Colon (tissue), 2 donors: Measurements from ENCODE around the gene GID4.

ENCODE experiments used
- FAIRE-seq: peaks from 2 replicates; lab custom pipeline; 2012; peaks lifted over from hg19 to GRCh38; lab: Jason Lieb, UNC
- donor health status: control.
- donor health status: control.

Gene GID4

DNA sequence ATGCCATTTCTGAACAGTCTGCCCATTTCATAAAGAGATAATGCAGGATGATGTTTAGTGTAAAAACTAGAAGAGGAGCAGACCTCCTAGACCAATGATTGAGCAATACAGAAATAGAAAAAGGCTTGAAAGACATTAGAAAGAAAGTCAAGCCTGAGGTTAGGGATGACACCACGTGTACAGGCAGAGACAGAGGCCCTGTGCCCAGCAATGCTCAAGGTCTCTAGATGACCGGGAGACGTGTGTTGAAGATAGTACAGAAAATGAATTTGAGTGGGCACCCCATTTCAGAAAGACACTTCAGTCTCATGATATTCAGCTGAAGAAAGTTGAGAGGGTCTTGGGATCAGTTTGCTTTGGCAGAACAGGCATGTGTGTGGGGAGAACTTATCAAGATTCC lies 5.4 kb downstream of the GID4 start:
- no peak for FAIRE-seq

GRCh38 chr17:18045691-18046350 lies 6.6 kb downstream of the GID4 start:
- FAIRE-seq = no peak

- FAIRE-seq = no peak
Measured at GRCh38 chr17:18055597-18055996, 16.4 kb downstream of the GID4 start.

DNA sequence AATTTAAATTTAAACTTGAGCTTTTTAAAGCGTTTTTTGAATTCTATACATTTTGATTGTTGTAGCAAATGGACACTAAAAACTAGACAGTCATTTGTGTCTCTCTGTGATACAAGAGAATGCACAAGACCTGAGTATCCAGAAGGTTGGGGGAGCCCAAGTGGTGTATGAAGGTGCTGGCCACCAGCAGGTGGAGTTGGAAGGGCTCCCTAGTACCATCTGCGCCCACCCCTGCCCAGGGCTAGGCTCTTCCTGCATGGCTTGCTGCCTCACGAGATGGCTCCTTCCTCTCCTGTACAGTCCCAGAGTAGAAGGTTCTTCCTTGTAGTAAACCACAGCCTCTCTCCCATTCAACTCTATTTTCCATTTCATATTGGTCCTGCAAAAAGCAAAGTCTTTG lies 17.0 kb downstream of the GID4 start:
- FAIRE-seq = no peak

DNA sequence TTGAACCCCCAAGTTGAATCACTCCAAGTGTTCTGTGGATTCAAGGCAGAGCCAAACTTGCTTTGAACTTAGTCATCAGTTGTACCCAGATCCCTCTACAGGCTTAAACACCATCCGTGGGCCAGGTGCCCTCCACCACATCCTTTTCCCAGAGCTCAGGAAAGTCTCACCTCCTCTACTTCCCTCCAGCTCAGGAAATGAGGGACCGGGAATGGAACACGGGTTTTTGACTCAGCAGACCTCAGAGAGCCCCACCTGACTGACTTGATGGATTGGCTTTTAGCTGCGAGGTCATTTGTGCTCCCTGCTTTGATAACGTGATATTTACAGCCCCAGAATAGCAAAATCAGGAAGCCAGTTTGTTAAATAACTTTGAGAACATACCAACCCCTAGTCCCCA lies 20.1 kb downstream of the GID4 start:
- no peak for FAIRE-seq

DNA sequence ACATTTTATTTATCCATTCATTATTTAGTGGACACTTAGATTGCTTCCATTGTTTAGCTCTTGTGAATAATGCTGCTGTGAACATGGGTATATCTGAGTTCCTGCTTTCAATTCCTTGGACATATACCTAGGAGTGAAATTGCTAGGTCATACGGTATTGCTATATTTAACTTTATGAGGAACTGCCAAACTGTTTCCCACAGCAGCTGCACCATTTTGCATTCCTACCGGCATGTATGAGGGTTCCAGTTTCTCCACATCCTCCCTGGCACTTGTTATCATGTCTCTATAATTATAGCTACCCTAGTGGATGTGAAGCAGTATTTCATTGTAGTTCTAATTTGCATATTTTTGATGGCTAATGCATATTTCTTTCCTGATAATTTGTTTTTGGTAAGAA lies 24.8 kb downstream of the GID4 start:
- no peak for FAIRE-seq

DNA sequence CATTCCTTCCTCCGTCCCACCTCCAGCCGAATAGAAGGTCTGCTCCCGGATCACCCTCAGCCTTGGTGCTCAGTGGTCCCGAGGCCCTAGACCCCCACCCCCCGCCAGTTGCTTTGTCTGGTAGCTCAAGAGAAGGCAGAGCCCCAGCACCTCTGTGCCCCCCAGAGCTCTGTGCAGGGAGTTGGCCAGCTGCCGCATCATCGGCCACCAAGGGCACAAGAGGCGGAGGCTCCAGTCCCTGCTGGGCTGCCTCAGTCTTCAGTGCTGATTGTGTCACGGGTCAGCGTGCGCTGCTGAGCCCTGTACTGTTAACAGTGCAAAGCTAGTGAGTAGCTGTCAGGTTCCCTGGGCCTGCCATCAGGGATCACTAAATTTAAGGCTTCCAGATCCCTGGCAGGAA lies 26.3 kb downstream of the GID4 start:
- no peak for FAIRE-seq

DNA sequence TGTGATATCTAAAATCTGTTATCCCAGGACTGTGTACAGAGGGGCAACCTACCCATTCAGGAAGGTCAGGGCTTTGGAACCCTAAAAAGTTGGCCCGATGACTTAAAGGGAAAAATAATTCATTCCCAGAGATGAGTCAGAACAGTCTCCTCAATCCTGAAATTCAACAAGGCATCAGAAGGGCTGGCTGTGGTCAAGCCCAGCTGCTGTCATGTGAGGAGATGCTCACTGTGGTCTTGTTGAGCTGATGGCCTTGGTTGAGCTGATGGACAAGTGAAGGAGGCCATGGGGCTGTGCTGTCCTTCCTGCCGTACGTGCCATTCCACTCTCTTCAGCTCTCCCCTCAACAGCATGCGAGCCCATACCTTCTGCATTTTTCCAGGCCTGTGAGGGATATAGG lies 27.7 kb downstream of the GID4 start:
- FAIRE-seq = no peak

DNA sequence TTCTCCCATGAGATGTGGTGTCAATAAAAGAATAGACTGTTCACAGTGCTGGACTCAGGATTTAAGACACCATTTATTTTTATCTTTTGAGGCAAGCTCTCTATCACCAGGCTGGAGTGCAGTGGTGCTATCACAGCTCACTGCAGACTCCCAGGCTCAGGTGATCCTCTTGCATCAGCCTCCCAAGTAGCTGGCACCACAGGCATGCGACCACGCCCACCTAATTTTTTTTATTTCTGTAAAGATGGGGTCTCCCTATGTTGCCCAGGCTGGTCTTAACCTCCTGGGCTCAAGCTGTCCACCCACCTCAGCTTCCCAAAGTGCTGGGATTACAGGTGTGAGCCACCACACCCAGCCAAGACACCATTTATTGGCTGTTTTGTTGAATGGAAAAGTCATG lies 29.9 kb downstream of the GID4 start:
- no peak for FAIRE-seq

DNA sequence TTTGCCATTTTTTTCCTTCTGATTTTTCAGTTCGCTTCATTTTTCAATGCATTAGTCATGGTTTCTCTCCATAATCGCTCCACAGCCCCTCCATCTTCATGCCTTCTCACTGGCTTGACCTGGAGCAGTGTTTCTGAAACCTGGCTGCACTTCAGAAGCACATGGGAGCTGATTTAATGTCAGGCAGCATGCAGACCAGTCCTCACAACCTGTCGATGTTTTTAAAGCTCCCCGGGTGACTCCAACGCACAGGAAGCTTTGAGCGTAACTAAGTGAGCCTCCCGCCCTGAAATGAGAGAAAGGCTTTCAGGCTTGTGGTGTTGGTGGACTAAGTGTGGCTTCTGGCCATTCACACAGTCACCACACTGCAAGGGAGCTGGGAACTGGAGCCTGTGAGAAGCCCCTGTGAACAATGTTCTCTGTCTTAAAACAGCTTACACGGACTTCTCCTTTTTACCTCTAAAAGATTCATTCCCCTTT lies 31.7 kb downstream of the GID4 start:
- no peak for FAIRE-seq

GRCh38 chr17:18071751-18072150 lies 32.5 kb downstream of the GID4 start:
- no peak for FAIRE-seq

DNA sequence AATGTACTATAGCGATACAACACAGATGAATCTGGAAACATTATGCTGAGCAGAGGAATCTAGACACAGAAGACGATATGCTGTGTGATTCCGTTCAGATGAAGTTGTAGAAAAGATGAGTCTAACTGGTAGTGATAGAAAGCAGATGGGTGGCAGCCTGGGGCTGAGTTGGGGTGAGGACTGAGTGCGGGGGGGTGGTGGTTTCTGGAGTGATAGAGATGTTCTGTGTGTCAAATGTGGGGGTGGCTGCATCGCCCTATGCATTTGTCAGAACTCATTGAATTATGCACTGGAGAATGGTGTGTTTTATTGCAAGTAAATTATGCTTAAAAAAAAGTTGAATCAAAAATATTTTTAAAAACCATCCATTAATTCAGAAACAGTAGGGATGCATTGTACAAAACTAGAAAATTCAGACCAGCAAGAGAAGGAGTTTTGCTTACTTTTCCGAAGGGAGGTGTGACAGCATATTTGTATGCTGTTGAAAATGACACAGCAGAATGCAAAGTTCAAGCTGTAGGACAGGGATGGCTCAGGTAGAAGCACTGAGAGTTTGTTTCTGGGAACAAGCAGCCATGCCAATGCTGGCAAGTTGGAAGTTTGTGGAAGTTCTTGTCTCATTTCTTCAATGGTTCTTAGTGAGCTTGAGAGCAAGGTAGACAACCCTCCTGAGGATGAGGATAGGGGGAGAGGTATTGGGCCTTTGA lies 35.5 kb downstream of the GID4 start:
- FAIRE-seq = no peak

- FAIRE-seq = no peak
Measured at GRCh38 chr17:18076936-18077335, 37.7 kb downstream of the GID4 start.

DNA sequence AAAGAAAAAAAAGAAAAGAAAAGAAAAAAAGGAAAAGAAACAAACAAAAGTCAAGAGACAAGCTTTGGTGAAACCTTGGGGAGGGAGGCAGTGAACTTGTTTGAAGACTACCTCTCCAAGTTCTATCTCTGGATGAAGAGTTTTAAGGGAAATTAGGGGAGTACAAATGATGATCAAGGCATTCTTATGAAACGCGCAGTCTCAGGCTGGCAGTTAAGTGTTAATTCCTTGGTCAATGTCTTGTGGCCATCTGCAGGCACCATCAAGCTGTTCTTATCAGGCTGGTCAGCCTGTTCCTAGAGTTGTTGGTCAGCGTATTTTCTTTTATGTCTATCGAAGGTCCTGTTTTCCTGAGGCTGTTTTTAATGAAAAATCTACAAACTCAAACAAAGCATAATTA lies 40.3 kb downstream of the GID4 start:
- no peak for FAIRE-seq

GRCh38 chr17:18084256-18084655 lies 45.0 kb downstream of the GID4 start:
- no peak for FAIRE-seq

DNA sequence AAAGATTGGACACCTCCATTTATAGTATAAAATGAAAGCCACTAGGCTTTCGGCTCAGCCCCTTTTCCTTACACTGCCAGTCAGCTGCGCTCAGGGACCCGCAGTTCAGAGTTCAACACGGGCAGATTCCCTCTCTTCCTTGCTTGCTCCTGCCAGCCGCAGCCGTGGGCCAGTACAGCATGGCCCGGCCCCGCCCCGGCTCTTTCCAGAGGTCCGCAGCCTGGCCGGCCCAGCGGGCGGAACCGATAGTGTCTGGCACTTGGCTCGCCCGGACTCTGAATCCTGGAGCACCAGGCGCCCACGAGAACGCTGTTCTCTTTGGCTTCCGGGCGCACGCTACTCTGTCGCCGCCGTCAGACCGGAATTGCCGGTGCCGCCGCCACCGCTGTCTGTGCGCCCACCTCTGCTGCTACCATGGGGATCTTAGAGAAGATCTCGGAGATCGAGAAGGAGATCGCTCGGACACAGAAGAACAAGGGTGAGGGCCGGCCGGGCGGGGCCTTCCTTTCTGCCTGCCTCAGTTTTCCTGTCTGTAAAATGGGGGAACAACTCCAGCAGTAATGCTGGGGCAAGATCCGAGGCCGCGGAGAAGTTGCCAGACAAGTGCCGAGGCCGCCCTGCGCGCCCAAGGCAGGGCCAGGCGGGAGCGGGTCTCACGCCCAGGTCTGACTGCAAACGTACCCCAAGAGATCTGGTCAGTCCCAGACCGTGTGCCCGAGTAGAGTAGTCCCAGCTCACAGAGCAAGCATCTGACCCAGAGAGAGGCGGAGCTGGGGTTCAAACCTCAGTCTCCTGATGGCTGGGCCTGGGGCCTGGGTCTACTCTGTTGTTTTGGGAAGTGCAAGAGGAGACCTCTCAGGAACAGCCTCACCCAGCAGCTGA lies 48.6 kb downstream of the GID4 start, which contains the start of gene DRG2:
Gene DRG2, plus strand, starts transcription at position 339 of the 882 bp plus-strand sequence. Its CDS starts 76 bp downstream, at position 415.
- no peak for FAIRE-seq

GRCh38 chr17:18089613-18090012 lies 50.4 kb downstream of the GID4 start:
- FAIRE-seq = no peak

GRCh38 chr17:18093616-18094408 lies 54.6 kb downstream of the GID4 start:
- FAIRE-seq = no peak

DNA sequence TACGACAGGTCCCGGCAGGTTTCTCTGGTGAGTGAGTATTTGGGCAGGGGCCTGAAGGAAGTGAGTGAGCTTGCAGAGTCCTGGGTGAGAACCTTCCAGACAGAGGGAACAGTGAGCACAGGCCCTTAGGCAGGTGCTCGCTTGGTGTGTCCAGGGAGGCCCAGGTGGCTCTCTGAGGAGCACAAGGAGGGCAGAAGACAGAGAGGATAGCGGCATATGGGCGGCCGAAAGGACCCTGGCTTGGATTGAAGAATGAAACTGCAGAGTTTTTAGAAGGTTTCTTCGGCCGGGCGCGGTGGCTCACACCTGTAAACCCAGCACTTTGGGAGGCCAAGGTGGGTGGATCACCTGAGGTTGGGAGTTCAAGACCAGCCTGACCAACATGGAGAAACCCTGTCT lies 55.2 kb downstream of the GID4 start:
- FAIRE-seq = no peak

DNA sequence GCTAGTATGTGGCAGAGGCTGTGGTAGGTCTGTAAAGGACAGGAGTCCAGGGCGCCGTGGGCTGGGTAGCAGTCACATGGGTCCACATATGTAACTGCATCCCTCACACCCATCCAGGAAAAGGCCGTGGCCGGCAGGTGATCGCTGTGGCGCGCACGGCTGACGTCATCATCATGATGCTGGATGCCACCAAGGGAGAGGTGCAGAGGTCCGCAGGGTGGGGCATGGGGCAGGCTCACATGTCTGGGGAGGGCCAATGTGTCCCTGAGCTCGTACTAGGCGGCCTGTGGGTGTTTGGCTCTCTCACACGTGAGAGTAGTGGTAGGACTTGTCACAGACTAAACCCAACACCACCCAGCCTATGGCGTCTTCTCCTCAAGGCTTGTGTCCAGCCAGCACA lies 60.3 kb downstream of the GID4 start:
- no peak for FAIRE-seq

- no peak for FAIRE-seq
Measured at GRCh38 chr17:18100616-18101015, 61.4 kb downstream of the GID4 start.

GRCh38 chr17:18101828-18102227 lies 62.6 kb downstream of the GID4 start:
- FAIRE-seq = no peak
